Suprapubic skin (tissue), 4 donors: ENCODE results near the gene TMEM109. TPM values are rescaled to one million over a fixed set of nuclear protein-coding genes. Genes with fewer than 3 reads are reported as not detected.

ENCODE experiments used
- DNase-seq, 2 donors: peaks; one replicate each; pipeline ENCODE4 v3.0.0-alpha.2; 2019; ENCODE audit warnings: low spot score in 2 of 2
- H3K27ac ChIP-seq: fragments of 200-600 bp; sonication (generic); one replicate; pipeline ENCODE4 v1.5.1; 2019
- H3K27me3 ChIP-seq: fragments of 200-600 bp; sonication (generic); one replicate; pipeline ENCODE4 v1.5.1; 2019
- H3K36me3 ChIP-seq: fragments of 200-600 bp; sonication (generic); one replicate; pipeline ENCODE4 v1.5.1; 2019
- H3K4me1 ChIP-seq: fragments of 200-600 bp; sonication (generic); one replicate; pipeline ENCODE4 v1.5.1; 2019
- H3K4me3 ChIP-seq: fragments of 200-600 bp; sonication (generic); one replicate; pipeline ENCODE4 v1.5.1; 2019; ENCODE audit warnings: mild to moderate bottlenecking
- H3K9me3 ChIP-seq: fragments of 200-600 bp; sonication (generic); one replicate; pipeline ENCODE4 v1.5.1; 2019
- CTCF ChIP-seq, 2 donors: fragments of 200-600 bp in 1 of 2; fragments of 450-650 bp in 1 of 2; sonication (generic) in 1 of 2; IDR thresholded peaks; one replicate each; pipeline ENCODE4 v1.5.1; 2016 to 2019; ENCODE audit warnings: antibody characterized with exemption in 2 of 2, mild to moderate bottlenecking in 1 of 2, moderate library complexity in 1 of 2
- EP300 ChIP-seq: sonication (generic); formaldehyde crosslinking; IDR thresholded peaks from one replicate; pipeline ENCODE4 v1.6.1; 2017; ENCODE audit warnings: antibody characterized with exemption
- POLR2A ChIP-seq, 2 donors: fragments of 450-650 bp; IDR thresholded peaks; one replicate each; pipeline ENCODE4 v1.6.1; 2017; ENCODE audit warnings: antibody characterized with exemption in 2 of 2, mild to moderate bottlenecking in 2 of 2, moderate library complexity in 2 of 2
- POLR2AphosphoS5 ChIP-seq, 3 donors: sonication (generic); formaldehyde crosslinking; IDR thresholded peaks; one replicate each; pipeline ENCODE4 v1.6.1; 2017; ENCODE audit warnings: antibody characterized with exemption in 3 of 3
- WGBS: methylation state at CpG from one replicate; pipeline ENCODE4 v1.1.5; 2018; 5-methylcytosine and 5-hydroxymethylcytosine counted together
- total RNA-seq, 4 donors: library from RNA; depleted of rRNA; stranded (reverse); fragments of >200 nt; gene quantifications; one replicate each; pipeline ENCODE4 v1.1.0, GENCODE V29; 2016

TMEM109 gene
- total RNA-seq, 4 donors from 2014 or later = 67.4 to 128 (median 110) TPM

GRCh38 chr11:60925868-60926267 lies 11.9 kb downstream of the TMEM109 start:
- Histone ChIP-seq H3K4me3 (no peak overlapping the region), H3K27ac (no peak overlapping the region), H3K27me3 (peaks cover 7% of the 10 kb centered on the region), H3K4me1 (peaks cover 21% of the 10 kb centered on the region), H3K9me3 (no peaks in the 10 kb centered on the region), H3K36me3 (peaks cover 24% of the 10 kb centered on the region)
- WGBS = 57% methylated on average over 6 of the region's 6 CpGs
- no peak for DNase-seq
- TF ChIP-seq POLR2A (IDR thresholded peaks at IDR 0.05) (no peak), CTCF (IDR thresholded peaks at IDR 0.05) (no peak), POLR2AphosphoS5 (IDR thresholded peaks at IDR 0.05) (no peak), EP300 (no peak)

- H3K27ac ChIP-seq = no peak overlapping the region
- DNase-seq = no peak
- no peak for TF ChIP-seq POLR2AphosphoS5 (IDR thresholded peaks at IDR 0.05)
- no peak for TF ChIP-seq CTCF (IDR thresholded peaks at IDR 0.05)
- no peak for TF ChIP-seq POLR2A (IDR thresholded peaks at IDR 0.05)
- no peak for TF ChIP-seq EP300
- 86% methylated on average over 8 of the region's 8 CpGs for WGBS
- no peak overlapping the region for H3K4me3 ChIP-seq
- H3K9me3 ChIP-seq = no peaks in the 10 kb centered on the region
- H3K36me3 ChIP-seq = peaks cover 18% of the 10 kb centered on the region
- H3K4me1 ChIP-seq = peaks cover 21% of the 10 kb centered on the region
- peaks cover 7% of the 10 kb centered on the region for H3K27me3 ChIP-seq
Observed at GRCh38 chr11:60926500-60926899, 12.5 kb downstream of the TMEM109 start.

GRCh38 chr11:60927061-60927592 lies 13.2 kb downstream of the TMEM109 start:
- Histone ChIP-seq H3K4me3 (no peak overlapping the region), H3K9me3 (no peaks in the 10 kb centered on the region), H3K36me3 (peaks cover 12% of the 10 kb centered on the region), H3K27ac (no peak overlapping the region), H3K4me1 (peaks cover 21% of the 10 kb centered on the region), H3K27me3 (peaks cover 7% of the 10 kb centered on the region)
- peak in 1 of 2 donors; percentile 49 for DNase-seq
- TF ChIP-seq POLR2A (IDR thresholded peaks at IDR 0.05) = no peak
- no peak for TF ChIP-seq POLR2AphosphoS5 (IDR thresholded peaks at IDR 0.05)
- TF ChIP-seq CTCF (IDR thresholded peaks at IDR 0.05) = no peak
- no peak for TF ChIP-seq EP300
- 86% methylated on average over 6 of the region's 8 CpGs for WGBS

- Histone ChIP-seq H3K27me3 (peaks cover 7% of the 10 kb centered on the region), H3K4me1 (peaks cover 21% of the 10 kb centered on the region), H3K9me3 (no peaks in the 10 kb centered on the region), H3K36me3 (peaks cover 7% of the 10 kb centered on the region), H3K27ac (no peak overlapping the region), H3K4me3 (no peak overlapping the region)
- TF ChIP-seq POLR2AphosphoS5 (IDR thresholded peaks at IDR 0.05) = no peak
- DNase-seq = no peak
- 78% methylated on average over 16 of the region's 16 CpGs for WGBS
Observed at GRCh38 chr11:60927600-60927999, 13.6 kb downstream of the TMEM109 start.

- H3K4me1 ChIP-seq = peaks cover 21% of the 10 kb centered on the region
- TF ChIP-seq CTCF (IDR thresholded peaks at IDR 0.05) (no peak), EP300 (no peak), POLR2AphosphoS5 (IDR thresholded peaks at IDR 0.05) (no peak)
- WGBS = 100% methylated on average over 2 of the region's 20 CpGs
Observed at GRCh38 chr11:60928563-60929001, 14.6 kb downstream of the TMEM109 start.

GRCh38 chr11:60929764-60930163 lies 15.8 kb downstream of the TMEM109 start:
- peaks cover 3% of the 10 kb centered on the region for H3K36me3 ChIP-seq
- H3K9me3 ChIP-seq = no peaks in the 10 kb centered on the region
- DNase-seq = no peak
- peaks cover 10% of the 10 kb centered on the region for H3K4me1 ChIP-seq
- TF ChIP-seq EP300 = no peak
- no peak for TF ChIP-seq CTCF (IDR thresholded peaks at IDR 0.05)
- H3K27ac ChIP-seq = no peak overlapping the region
- no peak overlapping the region for H3K4me3 ChIP-seq
- peaks cover 3% of the 10 kb centered on the region for H3K27me3 ChIP-seq
- 75% methylated on average over 4 of the region's 4 CpGs for WGBS

More at GRCh38 chr11:60928563-60929001, 14.6 kb downstream of the TMEM109 start:
- DNase-seq = no peak
- Histone ChIP-seq H3K27me3 (peaks cover 7% of the 10 kb centered on the region), H3K4me3 (no peak overlapping the region), H3K36me3 (peaks cover 3% of the 10 kb centered on the region), H3K27ac (no peak overlapping the region), H3K9me3 (no peaks in the 10 kb centered on the region)
